ENCODE measurements around the gene LIPK.
"Not testable (repeated sequence)": the region's sequence is repeated elsewhere in the genome, so short reads cannot be mapped to it uniquely, and the experiment has no call there.

The LIPK gene

DNA sequence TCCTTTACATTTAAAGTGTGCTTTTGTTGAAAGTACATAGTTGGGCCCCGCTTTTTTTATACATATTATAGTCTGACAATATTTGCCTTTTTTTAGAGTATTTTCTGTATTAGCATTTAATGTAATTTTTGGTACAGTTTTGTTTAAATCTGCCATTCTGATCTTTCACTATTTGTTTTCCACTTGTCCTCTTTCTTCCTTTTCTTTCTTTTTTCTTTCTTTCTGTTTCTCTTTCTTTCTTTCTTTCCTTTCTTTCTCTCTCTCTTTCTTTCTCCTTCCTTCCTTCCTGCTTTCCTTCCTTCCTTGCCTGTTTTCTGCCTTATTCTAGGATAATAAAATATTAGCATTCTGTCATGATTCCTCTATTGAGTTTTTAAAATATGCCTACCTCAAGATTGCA is 9.5 kb downstream of the LIPK start:
- DNase-seq (ENCODE audit: low read depth): no peak

DNA sequence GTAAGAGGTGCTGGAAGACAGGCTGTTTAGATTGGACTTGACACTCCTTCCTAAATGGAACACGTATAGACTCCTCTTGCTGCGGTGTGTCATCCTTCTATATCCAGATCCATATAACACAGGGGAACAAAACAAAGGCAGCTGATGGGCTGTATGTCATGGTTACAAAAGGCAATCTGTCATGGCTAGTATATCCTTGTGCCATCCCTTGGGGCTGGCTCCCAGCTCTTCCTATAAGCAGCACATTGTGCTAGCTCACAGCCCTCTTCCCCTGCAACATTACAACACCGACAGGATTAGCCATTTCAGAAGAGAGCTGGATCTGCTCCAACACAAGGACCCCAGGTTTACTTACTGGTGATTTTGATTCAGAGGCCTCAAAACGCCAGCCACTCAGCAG is 15.3 kb downstream of the LIPK start:
- DNase-seq (ENCODE audit: low read depth): no peak

- no peak for DNase-seq (ENCODE audit: low read depth)
These were observed 19.7 kb downstream of the LIPK start for GRCh38 chr10:88725798-88726197.

GRCh38 chr10:88728107-88728763 is 22.2 kb downstream of the LIPK start:
- no peak for DNase-seq (ENCODE audit: low read depth)

GRCh38 chr10:88730864-88731263 is 24.8 kb downstream of the LIPK start:
- no peak for DNase-seq (ENCODE audit: low read depth)

DNA sequence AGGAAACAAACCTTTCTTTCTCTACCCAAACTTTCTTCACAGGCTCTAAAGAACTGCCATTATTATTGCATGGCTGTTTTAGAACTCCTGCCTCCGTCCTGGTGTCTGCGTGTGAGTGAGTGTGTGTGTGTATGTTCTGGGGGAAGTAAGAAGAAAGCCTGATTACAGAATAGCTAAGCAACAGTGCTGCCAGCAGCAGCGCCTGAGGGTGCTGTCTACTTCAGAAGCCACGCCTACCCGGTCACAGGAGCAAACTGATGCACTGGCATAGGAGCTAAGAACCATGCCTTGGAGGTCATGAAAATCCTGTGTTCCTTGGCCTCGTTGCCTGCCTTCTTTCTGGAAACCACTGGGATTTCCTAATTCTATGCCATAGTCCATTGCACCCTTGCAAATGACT is 25.2 kb downstream of the LIPK start:
- DNase-seq (ENCODE audit: low read depth): no peak

DNA sequence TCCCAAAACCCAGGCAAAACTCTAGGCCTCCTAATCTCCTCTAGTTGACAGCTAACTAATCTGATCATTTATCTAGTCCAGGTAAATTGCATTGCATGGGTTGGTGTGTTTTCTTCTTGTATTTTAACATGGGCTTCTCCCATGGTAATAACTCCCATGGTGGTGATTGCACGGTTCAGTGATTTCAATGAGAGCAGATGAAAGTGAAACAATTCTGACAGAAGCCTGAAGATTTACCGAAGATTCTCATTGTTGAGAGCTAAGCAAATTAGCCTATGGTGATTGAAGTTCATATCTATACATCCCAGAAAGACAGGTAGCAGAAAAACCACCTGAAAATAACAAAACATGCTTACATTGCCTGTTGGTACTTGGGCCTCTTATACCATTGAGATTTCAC is 27.2 kb downstream of the LIPK start:
- no peak for DNase-seq (ENCODE audit: low read depth)

- DNase-seq (ENCODE audit: low read depth): no peak
These were observed 29.6 kb downstream of the LIPK start for GRCh38 chr10:88735661-88736060.

- DNase-seq (ENCODE audit: low read depth): not testable (repeated sequence)
These were observed 35.9 kb downstream of the LIPK start for GRCh38 chr10:88741921-88742320.

DNA sequence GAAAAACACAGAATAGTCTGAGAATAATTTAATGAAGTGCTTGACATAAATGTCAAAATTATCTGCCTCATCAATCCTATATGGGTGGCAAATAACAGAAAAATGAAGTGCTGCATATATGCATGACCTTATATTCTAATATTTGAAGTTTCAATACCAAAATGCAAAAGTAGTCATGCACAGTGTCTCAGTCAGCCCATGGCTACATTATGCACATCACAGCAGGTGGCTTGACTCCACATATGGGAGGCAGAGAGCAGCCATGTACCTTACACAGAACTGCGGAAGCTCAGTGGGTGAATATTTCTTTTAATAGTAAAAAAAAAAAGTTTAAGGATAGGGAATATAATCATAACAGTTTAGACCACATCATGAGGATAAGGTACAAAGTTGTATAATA is 36.4 kb downstream of the LIPK start:
- DNase-seq (ENCODE audit: low read depth): no peak

GRCh38 chr10:88744002-88744401 is 38.0 kb downstream of the LIPK start:
- DNase-seq (ENCODE audit: low read depth): no peak

- DNase-seq (ENCODE audit: low read depth): no peak
These were observed 39.6 kb downstream of the LIPK start for GRCh38 chr10:88745633-88746032.

GRCh38 chr10:88754287-88754686 is 48.2 kb downstream of the LIPK start:
- DNase-seq (ENCODE audit: low read depth): no peak

- DNase-seq (ENCODE audit: low read depth): no peak
These were observed 49.7 kb downstream of the LIPK start for GRCh38 chr10:88755753-88756152.

- no peak for DNase-seq (ENCODE audit: low read depth)
These were observed 50.6 kb downstream of the LIPK start for GRCh38 chr10:88756660-88757059.

GRCh38 chr10:88759366-88760101 is 53.5 kb downstream of the LIPK start, which contains the start of gene LIPN:
LIPN (plus strand) TSS chr10:88760020; CDS start chr10:88761406, 1,386 bp downstream.
- DNase-seq (ENCODE audit: low read depth): no peak

DNA sequence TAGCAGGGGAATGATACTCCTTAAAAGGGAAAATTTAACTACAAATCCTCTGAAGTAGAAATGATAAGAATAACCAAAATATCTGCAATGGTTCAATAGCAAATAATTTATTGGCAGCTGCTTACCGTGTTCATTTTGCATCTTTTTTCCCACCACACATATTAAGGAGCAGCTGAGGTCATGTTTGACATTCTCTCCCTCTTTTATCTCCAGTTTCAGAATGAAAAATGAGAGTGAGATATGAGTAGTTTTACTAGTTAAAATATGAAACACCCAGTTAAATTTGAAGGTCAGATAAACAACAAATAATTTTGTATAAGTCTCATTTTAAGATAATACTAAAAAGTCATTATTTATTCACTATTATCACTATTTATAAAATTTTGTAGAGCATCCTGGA is 56.9 kb downstream of the LIPK start:
- DNase-seq (ENCODE audit: low read depth): no peak

- no peak for DNase-seq (ENCODE audit: low read depth)
These were observed 57.4 kb downstream of the LIPK start for GRCh38 chr10:88763441-88763840.

DNA sequence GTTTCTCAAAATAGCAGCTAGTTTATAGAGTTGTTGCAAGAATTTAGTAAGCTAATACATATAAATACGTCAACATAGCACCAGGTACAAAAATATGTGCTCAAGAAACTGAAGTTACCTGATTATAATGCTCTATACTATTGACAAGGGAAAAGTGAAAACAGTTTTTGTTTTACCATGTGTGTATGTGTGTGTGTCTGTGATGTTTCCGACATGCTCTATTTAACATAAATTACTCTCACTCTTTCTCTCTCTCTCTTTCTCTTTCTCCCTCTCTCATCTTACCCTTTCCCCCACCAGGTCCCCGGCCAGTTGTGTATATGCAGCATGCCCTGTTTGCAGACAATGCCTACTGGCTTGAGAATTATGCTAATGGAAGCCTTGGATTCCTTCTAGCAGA is 58.1 kb downstream of the LIPK start:
- no peak for DNase-seq (ENCODE audit: low read depth)

GRCh38 chr10:88765816-88766215 is 59.8 kb downstream of the LIPK start:
- DNase-seq (ENCODE audit: low read depth): no peak

DNA sequence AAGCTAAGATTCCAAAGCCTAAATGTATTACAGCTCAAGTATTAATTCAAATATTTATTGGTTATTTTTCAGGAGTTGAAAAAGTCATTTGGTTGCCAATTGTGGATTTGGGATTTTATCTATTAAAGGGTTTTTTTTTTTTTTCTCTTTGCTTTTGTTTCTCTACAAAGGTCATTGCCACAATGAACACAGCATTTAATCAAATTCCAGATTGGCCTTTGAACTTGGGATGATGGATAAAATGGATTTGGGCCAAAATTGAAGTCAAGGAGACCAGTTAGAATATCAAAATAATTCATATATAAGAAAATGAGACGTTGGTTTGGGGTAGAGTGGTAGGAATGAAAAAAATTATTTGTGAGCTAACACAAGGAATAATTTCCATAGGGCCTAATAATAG is 63.3 kb downstream of the LIPK start:
- DNase-seq (ENCODE audit: low read depth): no peak

GRCh38 chr10:88781206-88781605 is 75.2 kb downstream of the LIPK start:
- no peak for DNase-seq (ENCODE audit: low read depth)

DNA sequence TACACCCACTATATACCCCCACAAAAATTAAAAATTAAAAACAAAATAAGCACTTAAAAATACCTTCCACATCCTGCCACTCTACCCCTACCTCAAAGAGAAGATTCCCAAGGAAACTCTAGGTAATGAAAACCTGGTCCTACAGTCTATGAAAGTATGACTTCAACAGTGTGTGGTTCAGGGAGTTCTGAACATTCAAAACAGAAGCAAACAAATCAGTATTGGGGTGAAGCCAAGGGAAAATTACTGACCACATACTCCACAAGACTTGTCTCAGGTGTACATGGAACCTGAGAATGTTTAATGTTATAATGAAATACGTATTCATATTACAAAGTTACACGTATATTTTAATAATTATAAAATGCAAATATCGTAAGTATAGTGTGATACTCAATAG is 76.2 kb downstream of the LIPK start:
- no peak for DNase-seq (ENCODE audit: low read depth)

- no peak for DNase-seq (ENCODE audit: low read depth)
These were observed 77.7 kb downstream of the LIPK start for GRCh38 chr10:88783724-88784123.

Measured in stimulated activated CD4-positive, alpha-beta T cell treated with anti-CD3 and anti-CD28 coated beads, Interleukin-2, amount 100 ng/mL, for 4 hours (primary cell).